ENCODE measurements around the gene SWT1. TPM values are rescaled to one million over a fixed set of nuclear protein-coding genes. Genes with fewer than 3 reads are reported as not detected.

Gene SWT1
- total RNA-seq, 1 experiment from 2014 or later: 3.6 TPM

DNA sequence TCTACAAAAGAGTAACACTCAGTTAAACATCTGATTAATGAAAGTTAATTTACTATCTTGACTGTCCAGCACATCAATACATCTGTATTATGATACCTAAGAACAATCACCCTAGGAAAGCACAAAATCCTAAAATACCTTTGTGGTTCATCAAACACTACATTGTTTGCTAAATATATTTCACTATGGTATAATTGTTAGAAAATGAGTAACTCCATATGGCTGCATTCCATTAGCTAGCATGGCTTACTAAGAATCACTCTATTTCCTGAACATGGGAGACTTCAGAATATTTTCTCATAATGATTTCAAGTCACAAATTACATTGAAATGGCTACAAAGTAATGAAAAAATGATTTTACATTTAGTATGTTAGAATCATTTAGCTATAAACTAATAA lies 12.7 kb upstream of the SWT1 start:
- H3K36me3 ChIP-seq (ENCODE audit: low read depth): peaks cover 15% of the 10 kb centered on the region
- no peaks in the 10 kb centered on the region for H3K79me2 ChIP-seq (ENCODE audit: low read depth)
- H3K9me2 ChIP-seq (ENCODE audit: insufficient read depth): no peaks in the 10 kb centered on the region
- no peak overlapping the region for H2AFZ ChIP-seq
- no peak overlapping the region for H3K4me2 ChIP-seq
- no peaks in the 10 kb centered on the region for H3K9me3 ChIP-seq (ENCODE audit: insufficient read depth, low read depth)
- no TSS peak for BruUV-seq (replicated peaks)
- H3K4me1 ChIP-seq (replicated peaks; ENCODE audit: insufficient read depth): no peaks in the 10 kb centered on the region
- ChIA-PET POLR2A (ENCODE audit: unreplicated experiment) (no interaction called here), CTCF (no interaction called here)
- no peak overlapping the region for H3K27ac ChIP-seq
- H3K27me3 ChIP-seq (ENCODE audit: insufficient read depth, low read depth): no peaks in the 10 kb centered on the region
- H3F3A ChIP-seq (ENCODE audit: insufficient read depth, low read depth): peaks cover 2% of the 10 kb centered on the region; the same call in 1 of the 2 replicates
- no peak overlapping the region for H3K4me3 ChIP-seq
- TF ChIP-seq, protein P1, sequence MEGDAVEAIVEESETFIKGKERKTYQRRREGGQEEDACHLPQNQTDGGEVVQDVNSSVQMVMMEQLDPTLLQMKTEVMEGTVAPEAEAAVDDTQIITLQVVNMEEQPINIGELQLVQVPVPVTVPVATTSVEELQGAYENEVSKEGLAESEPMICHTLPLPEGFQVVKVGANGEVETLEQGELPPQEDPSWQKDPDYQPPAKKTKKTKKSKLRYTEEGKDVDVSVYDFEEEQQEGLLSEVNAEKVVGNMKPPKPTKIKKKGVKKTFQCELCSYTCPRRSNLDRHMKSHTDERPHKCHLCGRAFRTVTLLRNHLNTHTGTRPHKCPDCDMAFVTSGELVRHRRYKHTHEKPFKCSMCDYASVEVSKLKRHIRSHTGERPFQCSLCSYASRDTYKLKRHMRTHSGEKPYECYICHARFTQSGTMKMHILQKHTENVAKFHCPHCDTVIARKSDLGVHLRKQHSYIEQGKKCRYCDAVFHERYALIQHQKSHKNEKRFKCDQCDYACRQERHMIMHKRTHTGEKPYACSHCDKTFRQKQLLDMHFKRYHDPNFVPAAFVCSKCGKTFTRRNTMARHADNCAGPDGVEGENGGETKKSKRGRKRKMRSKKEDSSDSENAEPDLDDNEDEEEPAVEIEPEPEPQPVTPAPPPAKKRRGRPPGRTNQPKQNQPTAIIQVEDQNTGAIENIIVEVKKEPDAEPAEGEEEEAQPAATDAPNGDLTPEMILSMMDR (conservative IDR thresholded peaks at IDR 0.05): no peak
- no peak for TF ChIP-seq EZH2 (IDR thresholded peaks at IDR 0.05; ENCODE audit: low read depth)
- no peak for DNase-seq
- intact Hi-C loops (cut with micrococcal nuclease; ENCODE audit: unreplicated experiment): no loop called here
- H4K20me1 ChIP-seq (ENCODE audit: insufficient read depth): no peaks in the 10 kb centered on the region

DNA sequence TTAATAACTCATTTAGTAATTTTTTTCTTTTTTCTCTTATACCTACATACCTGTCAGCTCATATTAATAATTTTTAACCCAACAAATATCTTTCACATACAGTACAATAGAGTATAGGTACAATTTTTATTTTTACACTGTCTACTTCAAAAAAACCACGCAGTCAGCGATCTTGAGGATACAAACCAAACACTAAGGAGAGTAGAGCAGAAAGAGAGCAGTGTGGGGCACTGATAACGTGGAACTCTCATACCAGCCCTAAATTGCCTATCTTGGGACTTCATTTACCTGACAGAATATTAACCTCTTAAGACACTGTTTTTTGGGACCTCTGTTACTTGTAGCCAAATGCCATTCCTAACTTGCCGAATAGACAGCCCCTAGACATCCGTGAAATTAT lies 5.8 kb upstream of the SWT1 start:
- POLR2A ChIA-PET (ENCODE audit: unreplicated experiment): no interaction called here
- peaks cover 15% of the 10 kb centered on the region for H3K79me2 ChIP-seq (ENCODE audit: low read depth)
- intact Hi-C loops (cut with micrococcal nuclease; ENCODE audit: unreplicated experiment): no loop called here
- CTCF ChIA-PET: no interaction called here
- no peak for DNase-seq
- H2AFZ ChIP-seq: no peak overlapping the region
- H3K27ac ChIP-seq: no peak overlapping the region
- BruUV-seq (replicated peaks): no TSS peak
- no peaks in the 10 kb centered on the region for H3K9me3 ChIP-seq (ENCODE audit: insufficient read depth, low read depth)
- H3K4me3 ChIP-seq: no peak overlapping the region
- H3K27me3 ChIP-seq (ENCODE audit: insufficient read depth, low read depth): no peaks in the 10 kb centered on the region
- no peaks in the 10 kb centered on the region for H3K9me2 ChIP-seq (ENCODE audit: insufficient read depth)
- no peaks in the 10 kb centered on the region for H4K20me1 ChIP-seq (ENCODE audit: insufficient read depth)
- peaks cover 15% of the 10 kb centered on the region for H3K4me1 ChIP-seq (replicated peaks; ENCODE audit: insufficient read depth)
- H3K36me3 ChIP-seq (ENCODE audit: low read depth): peaks cover 5% of the 10 kb centered on the region; the same call in 1 of the 2 replicates
- TF ChIP-seq, protein P1 (conservative IDR thresholded peaks at IDR 0.05): no peak
- TF ChIP-seq EZH2 (IDR thresholded peaks at IDR 0.05; ENCODE audit: low read depth): no peak
- 0 out of 2 replicates have a peak, but pooled peaks cover 2% of the 10 kb centered on the region for H3F3A ChIP-seq (ENCODE audit: insufficient read depth, low read depth)
- no peak overlapping the region for H3K4me2 ChIP-seq

DNA sequence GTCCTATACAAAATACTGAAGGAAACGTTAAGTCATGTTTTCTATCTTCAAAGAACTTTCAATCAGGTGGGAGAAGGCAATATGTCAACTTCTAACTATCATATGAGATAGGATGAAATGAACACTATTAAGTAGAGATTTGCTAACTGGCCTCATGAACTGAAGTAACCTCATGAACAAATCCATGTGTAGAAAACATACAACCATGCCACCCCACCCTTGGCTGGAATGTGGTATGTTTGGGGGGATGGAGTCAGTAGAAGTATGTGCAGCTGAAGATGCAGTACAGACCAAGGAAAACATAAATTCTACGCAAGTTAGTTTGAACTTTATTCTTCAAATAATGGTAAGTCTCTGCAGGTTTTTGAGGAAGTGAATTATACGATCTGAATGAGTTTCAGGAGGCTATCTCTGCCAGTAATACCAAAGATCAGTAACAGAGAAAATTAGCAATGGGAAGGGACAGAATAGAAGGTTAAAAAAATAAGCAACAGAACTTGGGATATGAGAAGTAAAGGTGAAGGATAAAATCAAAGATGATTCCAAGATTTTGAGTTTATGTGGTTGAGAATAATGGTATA lies 4.7 kb upstream of the SWT1 start:
- H3K27ac ChIP-seq: no peak overlapping the region
- no peaks in the 10 kb centered on the region for H3K9me2 ChIP-seq (ENCODE audit: insufficient read depth)
- POLR2A ChIA-PET (ENCODE audit: unreplicated experiment): no interaction called here
- CTCF ChIA-PET: no interaction called here
- H3K36me3 ChIP-seq (ENCODE audit: low read depth): peaks cover 3% of the 10 kb centered on the region; the same call in 1 of the 2 replicates
- H3K79me2 ChIP-seq (ENCODE audit: low read depth): peaks cover 15% of the 10 kb centered on the region
- intact Hi-C loops (cut with micrococcal nuclease; ENCODE audit: unreplicated experiment): no loop called here
- peaks cover 15% of the 10 kb centered on the region for H3K4me1 ChIP-seq (replicated peaks; ENCODE audit: insufficient read depth)
- H3K4me2 ChIP-seq: no peak overlapping the region
- H3K9me3 ChIP-seq (ENCODE audit: insufficient read depth, low read depth): no peaks in the 10 kb centered on the region
- H3K4me3 ChIP-seq: no peak overlapping the region
- TF ChIP-seq EZH2 (IDR thresholded peaks at IDR 0.05; ENCODE audit: low read depth): no peak
- TF ChIP-seq, protein P1 (conservative IDR thresholded peaks at IDR 0.05): no peak
- BruUV-seq (replicated peaks): no TSS peak
- no peak for DNase-seq
- no peak overlapping the region for H2AFZ ChIP-seq
- H4K20me1 ChIP-seq (ENCODE audit: insufficient read depth): no peaks in the 10 kb centered on the region
- no peaks in the 10 kb centered on the region for H3F3A ChIP-seq (ENCODE audit: insufficient read depth, low read depth)
- no peaks in the 10 kb centered on the region for H3K27me3 ChIP-seq (ENCODE audit: insufficient read depth, low read depth)
